ENCODE measurements around the gene ATF6. TPM values are rescaled to one million over a fixed set of nuclear protein-coding genes. Genes with fewer than 3 reads are reported as not detected.
"Not testable (repeated sequence)": the region's sequence is repeated elsewhere in the genome, so short reads cannot be mapped to it uniquely, and the experiment has no call there.

The ATF6 gene
- total and polyA plus RNA-seq, 2 donors (not counting 3 experiments of a cell fraction or from before 2014, with no cell fraction given), result 24.9 to 40.3 TPM

GRCh38 chr1:161809656-161810055 lies 43.5 kb downstream of the ATF6 start:
- H3K27me3 ChIP-seq (ENCODE audit: control insufficient read depth in 2 of 2, insufficient read depth in 2 of 2, low read length in 2 of 2); H3K4me1 ChIP-seq (ENCODE audit: control insufficient read depth, extremely low read depth, insufficient read depth, low read length); H3K4me2 ChIP-seq (ENCODE audit: insufficient read depth, low read length); H3K36me3 ChIP-seq (ENCODE audit: control insufficient read depth in 2 of 2, extremely low read depth in 1 of 2, insufficient read depth in 2 of 2, low read length in 2 of 2); dilution Hi-C loops (cut with MboI; ENCODE audit: extremely low pct_ligation_motif_present, low sequenced_read_pairs); DNase-seq (ENCODE audit: low read depth, low spot score); H3K9ac ChIP-seq (replicated peaks; ENCODE audit: extremely low read depth, insufficient read depth, low read length); H2AFZ ChIP-seq (ENCODE audit: low read depth, low read length); H3K4me3 ChIP-seq (replicated peaks in 1 of 3; ENCODE audit: insufficient read depth in 1 of 3, low read depth in 1 of 3, low read length in 3 of 3); FAIRE-seq; CTCF ChIA-PET; H3K27ac ChIP-seq (ENCODE audit: insufficient read depth, low read depth, low read length); BruUV-seq (replicated peaks); H3K9me3 ChIP-seq (replicated peaks; ENCODE audit: control insufficient read depth, insufficient read depth, low read length); intact Hi-C loops (cut with micrococcal nuclease); POLR2A ChIA-PET; H4K20me1 ChIP-seq (replicated peaks; ENCODE audit: control insufficient read depth, extremely low read depth, insufficient read depth, low read length); H3K9me1 ChIP-seq (replicated peaks; ENCODE audit: control insufficient read depth, extremely low read depth, insufficient read depth, low read length): not testable (repeated sequence)
- H3K79me2 ChIP-seq (ENCODE audit: control insufficient read depth, insufficient read depth, low read length), result peaks cover 14% of the 10 kb centered on the region

- no TSS peak for BruUV-seq (replicated peaks)
- intact Hi-C loops (cut with micrococcal nuclease), result no loop called here
- no peak overlapping the region for H3K4me2 ChIP-seq (ENCODE audit: insufficient read depth, low read length)
- H3K9ac ChIP-seq (replicated peaks; ENCODE audit: extremely low read depth, insufficient read depth, low read length), result no peak overlapping the region
- no peak for TF ChIP-seq JUN (IDR thresholded peaks at IDR 0.05; ENCODE audit: borderline replicate concordance, insufficient read depth, insufficient read length, low read depth)
- no peak for TF ChIP-seq MYC (IDR thresholded peaks at IDR 0.05; ENCODE audit: low read depth, low read length)
- no peak for TF ChIP-seq MAX (IDR thresholded peaks at IDR 0.05; ENCODE audit: insufficient read depth, insufficient read length)
- TF ChIP-seq CTCF (IDR thresholded peaks at IDR 0.05; ENCODE audit: extremely low read depth in 1 of 2, insufficient read depth in 1 of 2, low read depth in 1 of 2, low read length in 2 of 2), result no peak
- TF ChIP-seq EZH2 (IDR thresholded peaks at IDR 0.05; ENCODE audit: borderline replicate concordance, low read depth, low read length, severe bottlenecking), result no peak
- no peak for TF ChIP-seq POLR2A (IDR thresholded peaks at IDR 0.05; ENCODE audit: low read depth, low read length)
- no peak for TF ChIP-seq POLR2AphosphoS5 (IDR thresholded peaks at IDR 0.05; ENCODE audit: insufficient read depth, low read depth, low read length)
- TF ChIP-seq GATA2 (IDR thresholded peaks at IDR 0.05; ENCODE audit: insufficient read depth, insufficient read length, low read depth, low read length), result no peak
- TF ChIP-seq FOS (IDR thresholded peaks at IDR 0.05; ENCODE audit: borderline replicate concordance, insufficient read depth, low read length), result no peak
- dilution Hi-C loops (cut with MboI; ENCODE audit: extremely low pct_ligation_motif_present, low sequenced_read_pairs), result no loop called here
- H4K20me1 ChIP-seq (replicated peaks; ENCODE audit: control insufficient read depth, extremely low read depth, insufficient read depth, low read length), result peaks cover 4% of the 10 kb centered on the region
- no peaks in the 10 kb centered on the region for H3K27me3 ChIP-seq (ENCODE audit: control insufficient read depth in 2 of 2, insufficient read depth in 2 of 2, low read length in 2 of 2)
- peaks cover 14% of the 10 kb centered on the region for H3K79me2 ChIP-seq (ENCODE audit: control insufficient read depth, insufficient read depth, low read length)
- H3K4me1 ChIP-seq (ENCODE audit: control insufficient read depth, extremely low read depth, insufficient read depth, low read length), result no peaks in the 10 kb centered on the region
- no peak overlapping the region for H3K4me3 ChIP-seq (replicated peaks in 1 of 3; ENCODE audit: insufficient read depth in 1 of 3, low read depth in 1 of 3, low read length in 3 of 3)
- DNase-seq (ENCODE audit: low read depth, low spot score) (no peak), FAIRE-seq (no peak)
- H2AFZ ChIP-seq (ENCODE audit: low read depth, low read length), result no peak overlapping the region
- no peaks in the 10 kb centered on the region for H3K9me3 ChIP-seq (replicated peaks; ENCODE audit: control insufficient read depth, insufficient read depth, low read length)
- H3K9me1 ChIP-seq (replicated peaks; ENCODE audit: control insufficient read depth, extremely low read depth, insufficient read depth, low read length), result no peaks in the 10 kb centered on the region
- POLR2A ChIA-PET, result no interaction called here
- H3K27ac ChIP-seq (ENCODE audit: insufficient read depth, low read depth, low read length), result no peak overlapping the region
- CTCF ChIA-PET, result no interaction called here
- H3K36me3 ChIP-seq (ENCODE audit: control insufficient read depth in 2 of 2, extremely low read depth in 1 of 2, insufficient read depth in 2 of 2, low read length in 2 of 2), result no peaks in the 10 kb centered on the region
These were observed 44.7 kb downstream of the ATF6 start for GRCh38 chr1:161810780-161811179.

All from endothelial cell of umbilical vein (primary cell).